Measurements from ENCODE around the gene EXOG.

GRCh38 chr3:38459499-38460048 lies 36.6 kb upstream of the EXOG start:
- TF ChIP-seq POLR2A (IDR thresholded peaks at IDR 0.05) (no peak), CTCF (IDR thresholded peaks at IDR 0.05) (no peak)

Measured in suprapubic skin (tissue), 3 donors.